BE2C (cell line): ENCODE data around the gene TMEM132C.

ENCODE experiments used
- DNase-seq: peaks from one replicate; pipeline ENCODE4 v3.0.0-alpha.2; 2020
- H3K27me3 ChIP-seq: fragments of 250-450 bp; sonication (Bioruptor Pico); 2 replicates; pipeline ENCODE4 v1.5.1; 2020; ENCODE audit warnings: mild to moderate bottlenecking
- H3K36me3 ChIP-seq: fragments of 250-450 bp; sonication (Bioruptor Pico); 2 replicates; pipeline ENCODE4 v1.5.1; 2020; ENCODE audit warnings: mild to moderate bottlenecking
- H3K4me1 ChIP-seq: fragments of 250-450 bp; sonication (Bioruptor Pico); 2 replicates; pipeline ENCODE4 v1.5.1; 2020
- H3K4me3 ChIP-seq: 2 replicates; pipeline ENCODE4 v1.5.1; 2011; ENCODE audit warnings: low read depth, low read length
- H3K9me3 ChIP-seq: fragments of 250-450 bp; sonication (Bioruptor Pico); 2 replicates; pipeline ENCODE4 v1.5.1; 2020
- TF ChIP-seq, protein P1 (sequence below): IDR thresholded peaks from 2 replicates; pipeline ENCODE4 v1.5.1; 2012; ENCODE audit warnings: mild to moderate bottlenecking, low read depth, low read length

TMEM132C gene

GRCh38 chr12:128709660-128710059 lies 442.7 kb downstream of the TMEM132C start:
- H3K27me3 ChIP-seq = no peaks in the 10 kb centered on the region

GRCh38 chr12:128711486-128711885 lies 444.5 kb downstream of the TMEM132C start:
- no peaks in the 10 kb centered on the region for H3K27me3 ChIP-seq
- H3K4me1 ChIP-seq = no peaks in the 10 kb centered on the region
- no peak for DNase-seq
- no peaks in the 10 kb centered on the region for H3K36me3 ChIP-seq
- H3K4me3 ChIP-seq = no peak overlapping the region
- TF ChIP-seq, protein P1, sequence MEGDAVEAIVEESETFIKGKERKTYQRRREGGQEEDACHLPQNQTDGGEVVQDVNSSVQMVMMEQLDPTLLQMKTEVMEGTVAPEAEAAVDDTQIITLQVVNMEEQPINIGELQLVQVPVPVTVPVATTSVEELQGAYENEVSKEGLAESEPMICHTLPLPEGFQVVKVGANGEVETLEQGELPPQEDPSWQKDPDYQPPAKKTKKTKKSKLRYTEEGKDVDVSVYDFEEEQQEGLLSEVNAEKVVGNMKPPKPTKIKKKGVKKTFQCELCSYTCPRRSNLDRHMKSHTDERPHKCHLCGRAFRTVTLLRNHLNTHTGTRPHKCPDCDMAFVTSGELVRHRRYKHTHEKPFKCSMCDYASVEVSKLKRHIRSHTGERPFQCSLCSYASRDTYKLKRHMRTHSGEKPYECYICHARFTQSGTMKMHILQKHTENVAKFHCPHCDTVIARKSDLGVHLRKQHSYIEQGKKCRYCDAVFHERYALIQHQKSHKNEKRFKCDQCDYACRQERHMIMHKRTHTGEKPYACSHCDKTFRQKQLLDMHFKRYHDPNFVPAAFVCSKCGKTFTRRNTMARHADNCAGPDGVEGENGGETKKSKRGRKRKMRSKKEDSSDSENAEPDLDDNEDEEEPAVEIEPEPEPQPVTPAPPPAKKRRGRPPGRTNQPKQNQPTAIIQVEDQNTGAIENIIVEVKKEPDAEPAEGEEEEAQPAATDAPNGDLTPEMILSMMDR = no peak
- no peaks in the 10 kb centered on the region for H3K9me3 ChIP-seq

More at GRCh38 chr12:128709660-128710059, 442.7 kb downstream of the TMEM132C start:
- TF ChIP-seq, protein P1 = no peak
- no peak overlapping the region for H3K4me3 ChIP-seq
- H3K9me3 ChIP-seq = no peaks in the 10 kb centered on the region
- no peak for DNase-seq
- H3K36me3 ChIP-seq = no peaks in the 10 kb centered on the region
- H3K4me1 ChIP-seq = no peaks in the 10 kb centered on the region

- no peaks in the 10 kb centered on the region for H3K27me3 ChIP-seq
- DNase-seq = no peak
- TF ChIP-seq, protein P1 = no peak
- no peaks in the 10 kb centered on the region for H3K36me3 ChIP-seq
- H3K4me1 ChIP-seq = no peaks in the 10 kb centered on the region
- H3K9me3 ChIP-seq = no peaks in the 10 kb centered on the region
- no peak overlapping the region for H3K4me3 ChIP-seq
These were observed 445.7 kb downstream of the TMEM132C start for GRCh38 chr12:128712622-128713021.

DNA sequence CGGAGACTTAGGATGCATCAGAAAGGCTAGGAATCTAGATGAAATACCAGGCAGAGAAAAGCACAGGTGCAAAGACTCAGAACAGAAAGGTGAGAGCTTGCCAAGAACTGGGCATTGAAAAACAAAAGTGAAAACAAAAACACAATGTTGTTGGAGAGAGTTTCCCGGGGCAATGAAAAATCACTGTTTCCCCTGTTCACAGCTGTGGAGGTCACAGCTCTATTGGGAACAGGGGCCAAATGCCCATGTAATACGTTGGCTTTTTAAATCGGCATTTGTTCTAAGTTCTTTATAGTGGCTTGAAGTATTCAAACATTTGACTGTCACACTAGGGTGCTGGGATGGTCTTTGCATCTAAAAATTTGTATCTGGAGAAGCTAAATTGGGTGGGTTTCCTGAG lies 448.5 kb downstream of the TMEM132C start:
- H3K9me3 ChIP-seq = no peaks in the 10 kb centered on the region
- H3K4me1 ChIP-seq = no peaks in the 10 kb centered on the region
- H3K36me3 ChIP-seq = no peaks in the 10 kb centered on the region
- no peaks in the 10 kb centered on the region for H3K27me3 ChIP-seq
- H3K4me3 ChIP-seq = no peak overlapping the region
- DNase-seq = no peak
- TF ChIP-seq, protein P1 = no peak

DNA sequence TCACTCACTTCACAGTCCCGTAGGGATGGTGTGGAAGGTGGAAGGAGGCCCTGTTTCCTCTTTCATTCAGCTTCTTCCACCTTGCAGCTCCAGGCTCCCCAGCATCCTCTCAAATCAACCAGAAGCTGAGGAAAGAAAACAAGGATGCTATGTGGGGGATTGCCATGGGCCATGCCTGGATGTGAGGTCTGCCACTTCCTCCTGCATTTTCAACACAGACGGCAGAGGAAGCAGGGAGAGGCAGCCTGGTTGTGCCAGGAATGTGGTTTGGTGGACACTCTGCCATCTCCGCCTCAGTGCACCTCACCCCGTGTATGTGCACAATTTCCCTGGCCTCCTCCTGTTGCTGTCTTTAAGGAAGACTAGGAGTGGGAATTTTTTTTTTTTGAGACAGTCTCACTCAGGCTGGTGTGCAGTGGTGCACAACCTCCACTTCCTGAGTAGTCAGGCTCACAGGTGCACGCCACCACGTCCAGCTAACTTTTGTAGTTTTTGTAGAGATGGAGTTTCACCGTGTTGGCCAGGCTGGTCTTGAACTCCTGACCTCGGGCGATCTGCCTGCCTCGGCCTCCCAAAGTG lies 457.6 kb downstream of the TMEM132C start:
- H3K27me3 ChIP-seq = no peaks in the 10 kb centered on the region
- H3K9me3 ChIP-seq = no peaks in the 10 kb centered on the region; the same call in 1 of the 2 replicates
- no peaks in the 10 kb centered on the region for H3K4me1 ChIP-seq
- no peak overlapping the region for H3K4me3 ChIP-seq
- no peaks in the 10 kb centered on the region for H3K36me3 ChIP-seq
- DNase-seq = no peak
- TF ChIP-seq, protein P1 = no peak

GRCh38 chr12:128726886-128727285 lies 459.9 kb downstream of the TMEM132C start:
- no peaks in the 10 kb centered on the region for H3K4me1 ChIP-seq
- no peak for DNase-seq
- TF ChIP-seq, protein P1 = no peak
- H3K9me3 ChIP-seq = no peaks in the 10 kb centered on the region; the same call in 1 of the 2 replicates
- H3K27me3 ChIP-seq = no peaks in the 10 kb centered on the region
- H3K4me3 ChIP-seq = no peak overlapping the region
- no peaks in the 10 kb centered on the region for H3K36me3 ChIP-seq
